ENCODE results near the gene UBE2M. TPM values are rescaled to one million over a fixed set of nuclear protein-coding genes. Genes with fewer than 3 reads are reported as not detected.

Gene UBE2M
- total and polyA plus RNA-seq, 2 experiments from 2014 or later: 27.6 to 64.5 TPM

GRCh38 chr19:58545286-58546018 lies 13.0 kb downstream of the UBE2M start:
- H3K27ac Mint-ChIP-seq: peak overlapping the region; percentile 96
- peaks cover 8% of the 10 kb centered on the region; the same call in 1 of the 2 replicates for H3K4me1 ChIP-seq (ENCODE audit: insufficient read depth)
- H3K27me3 ChIP-seq (ENCODE audit: insufficient read depth): peaks cover 15% of the 10 kb centered on the region; the same call in 1 of the 2 replicates
- H3K27me3 Mint-ChIP-seq (ENCODE audit: insufficient read depth, low read depth, poor library complexity): peaks cover 38% of the 10 kb centered on the region
- no peak for DNase-seq (ENCODE audit: low spot score)
- H2AFZ ChIP-seq: no peak overlapping the region
- H3K27ac ChIP-seq (ENCODE audit: low read depth): peak overlapping the region; percentile 59; the same call in 1 of the 2 replicates
- H4K20me1 ChIP-seq (replicated peaks; ENCODE audit: insufficient read depth): peaks cover 45% of the 10 kb centered on the region
- H3K9me2 ChIP-seq (ENCODE audit: insufficient read depth): no peaks in the 10 kb centered on the region
- H3K4me1 Mint-ChIP-seq: peaks cover 22% of the 10 kb centered on the region
- H3K36me3 ChIP-seq (ENCODE audit: insufficient read depth): peaks cover 37% of the 10 kb centered on the region
- H3F3A ChIP-seq (replicated peaks; ENCODE audit: low read depth): peaks cover 57% of the 10 kb centered on the region
- TF ChIP-seq ZNF331 (CRISPR knock-in tag; IDR thresholded peaks at IDR 0.05; ENCODE audit: low read depth): no peak
- no peak for TF ChIP-seq CTCF (conservative IDR thresholded peaks at IDR 0.05; ENCODE audit: low read depth in 2 of 2)
- TF ChIP-seq REST (IDR thresholded peaks at IDR 0.05; ENCODE audit: unreplicated experiment): no peak
- no peak for TF ChIP-seq NANOG (IDR thresholded peaks at IDR 0.05; ENCODE audit: borderline replicate concordance)
- TF ChIP-seq ZNF114 (CRISPR knock-in tag; IDR thresholded peaks at IDR 0.05): no peak
- no peak for TF ChIP-seq STAT1 (IDR thresholded peaks at IDR 0.05; ENCODE audit: unreplicated experiment)
- TF ChIP-seq EZH2 (IDR thresholded peaks at IDR 0.05; ENCODE audit: low read depth, unreplicated experiment): no peak
- TF ChIP-seq EZH2phosphoT487 (IDR thresholded peaks at IDR 0.05; ENCODE audit: unreplicated experiment): no peak
- no peak for TF ChIP-seq CREB1 (CRISPR knock-in tag; IDR thresholded peaks at IDR 0.05; ENCODE audit: low read depth)
- TF ChIP-seq, protein P1, sequence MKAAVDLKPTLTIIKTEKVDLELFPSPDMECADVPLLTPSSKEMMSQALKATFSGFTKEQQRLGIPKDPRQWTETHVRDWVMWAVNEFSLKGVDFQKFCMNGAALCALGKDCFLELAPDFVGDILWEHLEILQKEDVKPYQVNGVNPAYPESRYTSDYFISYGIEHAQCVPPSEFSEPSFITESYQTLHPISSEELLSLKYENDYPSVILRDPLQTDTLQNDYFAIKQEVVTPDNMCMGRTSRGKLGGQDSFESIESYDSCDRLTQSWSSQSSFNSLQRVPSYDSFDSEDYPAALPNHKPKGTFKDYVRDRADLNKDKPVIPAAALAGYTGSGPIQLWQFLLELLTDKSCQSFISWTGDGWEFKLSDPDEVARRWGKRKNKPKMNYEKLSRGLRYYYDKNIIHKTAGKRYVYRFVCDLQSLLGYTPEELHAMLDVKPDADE (IDR thresholded peaks at IDR 0.05): no peak
- TF ChIP-seq, protein P2, sequence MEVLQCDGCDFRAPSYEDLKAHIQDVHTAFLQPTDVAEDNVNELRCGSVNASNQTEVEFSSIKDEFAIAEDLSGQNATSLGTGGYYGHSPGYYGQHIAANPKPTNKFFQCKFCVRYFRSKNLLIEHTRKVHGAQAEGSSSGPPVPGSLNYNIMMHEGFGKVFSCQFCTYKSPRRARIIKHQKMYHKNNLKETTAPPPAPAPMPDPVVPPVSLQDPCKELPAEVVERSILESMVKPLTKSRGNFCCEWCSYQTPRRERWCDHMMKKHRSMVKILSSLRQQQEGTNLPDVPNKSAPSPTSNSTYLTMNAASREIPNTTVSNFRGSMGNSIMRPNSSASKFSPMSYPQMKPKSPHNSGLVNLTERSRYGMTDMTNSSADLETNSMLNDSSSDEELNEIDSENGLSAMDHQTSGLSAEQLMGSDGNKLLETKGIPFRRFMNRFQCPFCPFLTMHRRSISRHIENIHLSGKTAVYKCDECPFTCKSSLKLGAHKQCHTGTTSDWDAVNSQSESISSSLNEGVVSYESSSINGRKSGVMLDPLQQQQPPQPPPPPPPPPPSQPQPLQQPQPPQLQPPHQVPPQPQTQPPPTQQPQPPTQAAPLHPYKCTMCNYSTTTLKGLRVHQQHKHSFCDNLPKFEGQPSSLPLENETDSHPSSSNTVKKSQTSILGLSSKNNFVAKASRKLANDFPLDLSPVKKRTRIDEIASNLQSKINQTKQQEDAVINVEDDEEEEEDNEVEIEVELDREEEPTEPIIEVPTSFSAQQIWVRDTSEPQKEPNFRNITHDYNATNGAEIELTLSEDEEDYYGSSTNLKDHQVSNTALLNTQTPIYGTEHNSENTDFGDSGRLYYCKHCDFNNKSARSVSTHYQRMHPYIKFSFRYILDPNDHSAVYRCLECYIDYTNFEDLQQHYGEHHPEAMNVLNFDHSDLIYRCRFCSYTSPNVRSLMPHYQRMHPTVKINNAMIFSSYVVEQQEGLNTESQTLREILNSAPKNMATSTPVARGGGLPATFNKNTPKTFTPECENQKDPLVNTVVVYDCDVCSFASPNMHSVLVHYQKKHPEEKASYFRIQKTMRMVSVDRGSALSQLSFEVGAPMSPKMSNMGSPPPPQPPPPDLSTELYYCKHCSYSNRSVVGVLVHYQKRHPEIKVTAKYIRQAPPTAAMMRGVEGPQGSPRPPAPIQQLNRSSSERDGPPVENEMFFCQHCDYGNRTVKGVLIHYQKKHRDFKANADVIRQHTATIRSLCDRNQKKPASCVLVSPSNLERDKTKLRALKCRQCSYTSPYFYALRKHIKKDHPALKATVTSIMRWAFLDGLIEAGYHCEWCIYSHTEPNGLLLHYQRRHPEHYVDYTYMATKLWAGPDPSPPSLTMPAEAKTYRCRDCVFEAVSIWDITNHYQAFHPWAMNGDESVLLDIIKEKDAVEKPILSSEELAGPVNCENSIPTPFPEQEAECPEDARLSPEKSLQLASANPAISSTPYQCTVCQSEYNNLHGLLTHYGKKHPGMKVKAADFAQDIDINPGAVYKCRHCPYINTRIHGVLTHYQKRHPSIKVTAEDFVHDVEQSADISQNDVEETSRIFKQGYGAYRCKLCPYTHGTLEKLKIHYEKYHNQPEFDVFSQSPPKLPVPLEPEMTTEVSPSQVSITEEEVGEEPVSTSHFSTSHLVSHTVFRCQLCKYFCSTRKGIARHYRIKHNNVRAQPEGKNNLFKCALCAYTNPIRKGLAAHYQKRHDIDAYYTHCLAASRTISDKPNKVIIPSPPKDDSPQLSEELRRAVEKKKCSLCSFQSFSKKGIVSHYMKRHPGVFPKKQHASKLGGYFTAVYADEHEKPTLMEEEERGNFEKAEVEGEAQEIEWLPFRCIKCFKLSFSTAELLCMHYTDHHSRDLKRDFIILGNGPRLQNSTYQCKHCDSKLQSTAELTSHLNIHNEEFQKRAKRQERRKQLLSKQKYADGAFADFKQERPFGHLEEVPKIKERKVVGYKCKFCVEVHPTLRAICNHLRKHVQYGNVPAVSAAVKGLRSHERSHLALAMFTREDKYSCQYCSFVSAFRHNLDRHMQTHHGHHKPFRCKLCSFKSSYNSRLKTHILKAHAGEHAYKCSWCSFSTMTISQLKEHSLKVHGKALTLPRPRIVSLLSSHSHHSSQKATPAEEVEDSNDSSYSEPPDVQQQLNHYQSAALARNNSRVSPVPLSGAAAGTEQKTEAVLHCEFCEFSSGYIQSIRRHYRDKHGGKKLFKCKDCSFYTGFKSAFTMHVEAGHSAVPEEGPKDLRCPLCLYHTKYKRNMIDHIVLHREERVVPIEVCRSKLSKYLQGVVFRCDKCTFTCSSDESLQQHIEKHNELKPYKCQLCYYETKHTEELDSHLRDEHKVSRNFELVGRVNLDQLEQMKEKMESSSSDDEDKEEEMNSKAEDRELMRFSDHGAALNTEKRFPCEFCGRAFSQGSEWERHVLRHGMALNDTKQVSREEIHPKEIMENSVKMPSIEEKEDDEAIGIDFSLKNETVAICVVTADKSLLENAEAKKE (CRISPR knock-in tag; IDR thresholded peaks at IDR 0.05): no peak
- TF ChIP-seq POLR2AphosphoS5 (IDR thresholded peaks at IDR 0.05; ENCODE audit: low read depth): no peak
- no peak for TF ChIP-seq JUNB (IDR thresholded peaks at IDR 0.05; ENCODE audit: unreplicated experiment)
- H3K79me2 ChIP-seq (replicated peaks; ENCODE audit: insufficient read depth): peaks cover 37% of the 10 kb centered on the region
- peak overlapping the region; percentile 98 for H3K4me2 ChIP-seq
- peaks cover 5% of the 10 kb centered on the region; the same call in 2 of the 3 replicates for H3K9me3 Mint-ChIP-seq
- H3K4me3 ChIP-seq: peak overlapping the region; percentile 99
- H3K36me3 Mint-ChIP-seq (ENCODE audit: low read depth): peaks cover 59% of the 10 kb centered on the region
- no peak; the same call in 2 of the 3 replicates for ATAC-seq
- H3K4me3 Mint-ChIP-seq: peak overlapping the region; percentile 99

Data from GM23338 (cell line).